Epithelial cell of proximal tubule (primary cell): Measurements from ENCODE around the gene TTLL10. TPM values are rescaled to one million over a fixed set of nuclear protein-coding genes. Genes with fewer than 3 reads are reported as not detected.

Experiments
- DNase-seq: peaks from one replicate; pipeline ENCODE4 v3.0.0-alpha.2; 2011; ENCODE audit warnings: low read depth
- H3K4me3 ChIP-seq: 2 replicates; pipeline ENCODE4 v1.5.1; 2011; ENCODE audit warnings: low read depth, mild to moderate bottlenecking, low read length
- total RNA-seq: library from RNA; depleted of rRNA; stranded (reverse); fragments of >200 nt; gene quantifications from 2 replicates; pipeline ENCODE4 v1.2.3, GENCODE V29; 2015
- TF ChIP-seq, protein P1 (sequence below): conservative IDR thresholded peaks from 2 replicates; pipeline ENCODE4 v1.5.1; 2012; ENCODE audit warnings: low read depth, mild to moderate bottlenecking, low read length

Gene TTLL10
- total RNA-seq, 1 donor from 2014 or later, result not detected

DNA sequence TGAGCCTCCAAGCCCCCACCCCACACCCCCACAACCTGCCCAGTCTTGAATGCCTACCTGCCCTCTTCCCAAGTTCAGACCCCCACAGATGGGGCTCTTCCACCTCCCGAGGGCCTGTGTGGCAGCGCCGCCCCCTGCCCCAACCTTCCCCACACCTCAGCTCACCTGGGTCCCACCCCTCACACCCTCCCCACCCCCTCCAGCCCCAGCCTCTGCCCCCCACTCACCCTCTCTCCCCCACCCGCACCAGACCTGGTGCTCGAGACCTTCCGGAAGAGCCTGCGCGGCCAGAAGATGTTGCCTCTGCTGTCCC, 23.5 kb downstream of the TTLL10 start:
- DNase-seq, result no peak
- no peak overlapping the region for H3K4me3 ChIP-seq
- TF ChIP-seq, protein P1, sequence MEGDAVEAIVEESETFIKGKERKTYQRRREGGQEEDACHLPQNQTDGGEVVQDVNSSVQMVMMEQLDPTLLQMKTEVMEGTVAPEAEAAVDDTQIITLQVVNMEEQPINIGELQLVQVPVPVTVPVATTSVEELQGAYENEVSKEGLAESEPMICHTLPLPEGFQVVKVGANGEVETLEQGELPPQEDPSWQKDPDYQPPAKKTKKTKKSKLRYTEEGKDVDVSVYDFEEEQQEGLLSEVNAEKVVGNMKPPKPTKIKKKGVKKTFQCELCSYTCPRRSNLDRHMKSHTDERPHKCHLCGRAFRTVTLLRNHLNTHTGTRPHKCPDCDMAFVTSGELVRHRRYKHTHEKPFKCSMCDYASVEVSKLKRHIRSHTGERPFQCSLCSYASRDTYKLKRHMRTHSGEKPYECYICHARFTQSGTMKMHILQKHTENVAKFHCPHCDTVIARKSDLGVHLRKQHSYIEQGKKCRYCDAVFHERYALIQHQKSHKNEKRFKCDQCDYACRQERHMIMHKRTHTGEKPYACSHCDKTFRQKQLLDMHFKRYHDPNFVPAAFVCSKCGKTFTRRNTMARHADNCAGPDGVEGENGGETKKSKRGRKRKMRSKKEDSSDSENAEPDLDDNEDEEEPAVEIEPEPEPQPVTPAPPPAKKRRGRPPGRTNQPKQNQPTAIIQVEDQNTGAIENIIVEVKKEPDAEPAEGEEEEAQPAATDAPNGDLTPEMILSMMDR, result no peak

DNA sequence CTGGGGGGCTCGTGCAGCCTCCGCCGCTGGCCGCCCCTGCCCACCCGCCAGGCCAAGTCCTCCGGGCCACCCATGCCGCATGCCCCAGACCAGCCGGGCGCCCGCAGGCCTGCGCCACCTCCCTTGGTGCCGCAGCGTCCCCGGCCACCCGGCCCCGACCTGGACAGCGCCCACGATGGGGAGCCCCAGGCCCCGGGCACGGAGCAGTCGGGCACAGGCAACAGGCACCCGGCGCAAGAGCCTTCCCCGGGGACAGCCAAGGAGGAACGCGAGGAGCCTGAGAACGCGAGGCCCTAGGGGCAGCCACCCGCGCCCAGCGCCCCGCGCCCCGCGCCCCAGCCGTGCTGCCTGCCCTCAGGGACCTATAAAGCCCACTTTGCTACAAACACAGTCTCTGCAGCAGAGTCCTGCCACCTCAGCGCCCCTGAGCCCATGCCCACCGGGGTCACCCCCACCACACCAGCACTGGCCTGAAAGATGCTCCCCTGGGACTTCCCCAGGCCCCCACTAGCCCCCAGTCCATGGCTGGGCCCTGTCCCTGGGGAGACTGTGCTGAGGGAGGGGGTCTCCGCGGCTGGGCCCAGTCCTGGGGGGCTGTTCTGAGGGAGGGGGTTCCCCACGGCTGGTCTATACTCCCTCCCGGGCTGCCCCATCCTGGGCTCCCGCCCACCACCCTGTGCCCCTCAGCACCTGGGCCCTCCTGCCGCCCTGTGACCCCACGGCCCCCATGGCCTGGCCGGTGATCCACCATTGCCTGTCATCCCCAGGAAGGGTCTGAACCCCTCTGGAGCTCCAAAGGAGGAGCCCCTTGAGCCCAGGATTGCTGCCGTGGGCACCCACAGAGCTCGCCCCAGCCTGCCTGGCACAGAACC, 24.1 kb downstream of the TTLL10 start:
- no peak overlapping the region for H3K4me3 ChIP-seq
- TF ChIP-seq, protein P1, result no peak
- no peak for DNase-seq

DNA sequence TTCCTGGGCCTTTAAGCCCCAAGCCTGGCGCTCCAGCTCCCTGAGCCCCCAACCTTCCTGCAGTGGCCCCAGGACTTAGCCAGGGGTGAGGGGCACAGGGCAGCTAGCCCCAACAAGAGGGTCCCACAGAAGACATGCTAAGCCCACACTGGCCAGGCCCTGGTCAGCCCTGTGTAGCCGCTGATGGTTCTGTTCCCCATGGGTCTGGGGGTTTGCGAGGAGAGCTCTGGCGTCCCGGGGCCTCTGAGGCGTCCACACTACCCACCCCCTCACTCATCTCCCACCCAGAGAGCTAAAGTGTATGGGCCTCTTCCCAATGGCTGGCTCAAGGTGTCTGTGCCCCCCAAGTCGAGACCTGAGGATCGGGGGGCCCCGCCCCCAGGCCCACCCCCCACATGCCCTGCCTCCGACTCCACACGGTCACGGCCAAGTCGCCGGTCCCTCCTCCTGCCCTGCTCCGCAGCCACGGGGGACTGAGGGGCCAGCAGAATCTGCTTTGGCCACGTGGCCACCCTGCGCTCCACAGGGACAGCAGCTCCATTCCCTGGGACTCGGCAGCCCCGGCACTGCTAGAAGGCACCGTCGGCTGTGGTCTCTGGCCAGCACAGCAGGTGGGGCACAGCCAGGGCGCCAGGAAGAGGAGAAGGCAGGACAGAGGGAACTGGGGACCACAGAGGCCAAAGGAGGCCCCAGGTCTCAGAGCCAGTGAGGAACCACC, 24.9 kb downstream of the TTLL10 start:
- DNase-seq, result no peak
- TF ChIP-seq, protein P1, result no peak
- H3K4me3 ChIP-seq, result no peak overlapping the region

DNA sequence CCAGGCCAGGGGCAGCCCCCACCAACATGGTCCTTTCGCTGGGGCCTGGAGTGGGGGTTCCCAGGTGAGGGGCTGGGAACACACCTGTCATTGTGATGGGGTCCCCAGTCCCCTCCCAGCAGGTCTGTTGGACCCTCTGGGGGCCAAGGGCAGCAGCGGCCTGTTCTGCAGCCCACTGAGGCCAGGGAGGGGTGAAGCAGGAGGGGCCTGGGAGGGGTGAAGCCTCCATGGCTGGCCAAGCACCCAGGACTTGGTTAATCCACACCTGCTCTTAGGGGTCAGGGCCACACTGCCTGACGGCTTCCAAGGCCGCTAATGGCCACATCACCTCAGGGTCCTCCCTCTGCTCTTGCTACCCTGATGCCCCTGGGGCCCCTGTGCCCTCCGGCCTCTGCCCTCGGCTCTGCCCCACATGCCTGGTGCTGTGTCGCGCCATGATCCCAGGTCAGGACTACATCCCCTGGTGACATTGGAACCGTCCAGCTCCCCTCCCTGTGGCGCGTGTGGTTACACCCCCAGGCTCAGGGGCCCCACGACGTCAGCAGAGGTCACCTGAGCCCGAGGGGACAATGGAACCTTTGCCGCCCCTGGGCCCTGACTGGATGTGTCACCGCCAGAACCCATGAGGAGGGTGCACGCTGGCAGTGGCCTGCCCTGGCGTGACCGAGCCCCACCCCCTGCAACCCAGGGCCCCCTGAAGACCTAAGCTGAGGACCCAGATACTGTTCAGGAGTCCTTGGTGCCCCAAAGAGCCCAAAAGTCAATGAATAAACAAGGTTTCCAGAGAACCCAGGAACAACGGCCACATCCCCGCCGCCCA, 25.7 kb downstream of the TTLL10 start:
- H3K4me3 ChIP-seq, result no peak overlapping the region
- TF ChIP-seq, protein P1, result no peak
- no peak for DNase-seq

DNA sequence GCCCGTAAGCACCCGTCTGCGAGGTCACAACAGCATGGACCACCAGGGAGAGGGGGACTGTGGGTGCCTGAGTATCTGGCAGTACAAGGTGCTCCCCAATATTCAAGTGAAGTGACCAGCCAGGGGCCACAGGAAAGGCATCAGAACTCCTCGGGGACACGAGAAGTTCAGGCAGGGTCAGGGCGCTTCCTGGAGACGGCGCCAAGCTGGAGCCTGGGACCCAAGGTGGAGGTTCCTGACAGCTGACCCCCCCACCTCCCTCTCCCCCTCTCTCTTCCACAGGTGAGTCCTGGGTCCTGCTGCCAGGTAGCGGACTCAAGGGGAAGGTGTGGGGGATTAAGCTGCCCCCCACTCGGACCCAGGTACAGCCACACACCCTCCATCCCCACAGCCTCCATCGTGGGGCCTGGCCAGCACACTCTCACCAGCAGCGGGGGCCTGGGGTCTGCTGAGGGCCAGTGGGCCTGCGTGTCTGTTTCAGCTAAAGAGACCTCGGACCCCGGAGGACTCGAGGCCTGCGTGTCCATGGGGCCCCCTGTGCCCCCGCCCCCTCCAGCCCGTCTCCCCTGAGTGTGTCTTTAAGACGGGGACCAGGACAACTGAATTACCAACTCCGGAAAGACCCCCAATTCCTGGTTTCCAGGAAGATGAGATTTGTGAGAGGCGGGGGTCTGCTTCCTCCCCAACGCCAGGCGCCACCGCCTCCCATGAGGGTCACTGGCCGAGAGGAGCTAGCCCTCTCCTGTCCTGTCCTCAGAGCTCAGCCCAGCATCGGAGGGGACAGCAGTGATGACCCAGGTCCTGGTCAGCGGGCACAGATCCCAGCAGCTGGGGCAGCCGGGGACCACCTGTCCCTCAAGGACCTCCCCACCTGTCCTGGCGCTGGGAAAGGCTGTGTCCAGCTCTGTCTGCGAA, 26.5 kb downstream of the TTLL10 start:
- H3K4me3 ChIP-seq, result no peak overlapping the region
- DNase-seq, result no peak
- TF ChIP-seq, protein P1, result no peak
